ENCODE measurements around the gene C16orf90.
A peak's percentile ranks its signal among the peaks of the same experiment; 100 is the strongest.

Gene C16orf90

DNA sequence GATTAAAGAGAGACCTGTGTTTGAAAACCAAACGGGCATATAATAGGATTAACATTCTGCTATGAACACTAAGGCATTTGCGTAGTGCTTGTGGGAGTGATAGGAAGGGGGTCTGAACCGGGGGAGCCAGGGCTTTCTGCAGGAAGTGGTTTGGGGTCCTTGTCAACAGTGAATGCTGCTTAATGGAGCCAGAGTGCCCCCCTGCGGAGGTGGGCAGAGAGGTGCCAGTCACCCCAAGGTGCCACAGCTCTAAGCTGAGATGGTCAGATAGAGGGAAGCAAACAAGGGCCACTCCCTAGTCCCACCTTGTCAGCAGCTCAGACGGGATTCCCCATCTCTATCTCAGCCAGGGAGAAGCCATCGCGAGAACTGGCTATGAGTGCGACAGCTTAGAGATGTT is 34.1 kb downstream of the C16orf90 start:
- no peak for DNase-seq (ENCODE audit: low read depth in 3 of 3)

DNA sequence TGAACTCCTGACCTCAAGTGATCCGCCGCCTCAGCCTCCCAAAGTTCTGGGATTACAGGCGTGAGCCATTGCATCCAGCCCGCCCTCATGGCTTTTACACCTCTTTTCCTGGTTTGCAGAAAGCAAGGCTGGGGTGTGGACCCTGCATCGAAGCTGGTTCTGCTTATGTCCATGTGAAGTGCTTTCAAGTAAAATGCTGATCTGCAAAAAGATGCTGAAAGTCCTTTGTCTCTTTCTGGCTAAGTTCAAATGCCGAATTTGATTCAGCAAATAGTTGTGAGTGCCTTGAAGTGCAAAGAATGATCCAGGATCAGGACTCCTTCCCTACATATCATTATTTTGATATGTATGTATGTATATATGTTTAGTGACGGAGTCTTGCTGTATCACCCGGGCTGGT is 34.7 kb downstream of the C16orf90 start:
- no peak for DNase-seq (ENCODE audit: low read depth in 3 of 3)

DNA sequence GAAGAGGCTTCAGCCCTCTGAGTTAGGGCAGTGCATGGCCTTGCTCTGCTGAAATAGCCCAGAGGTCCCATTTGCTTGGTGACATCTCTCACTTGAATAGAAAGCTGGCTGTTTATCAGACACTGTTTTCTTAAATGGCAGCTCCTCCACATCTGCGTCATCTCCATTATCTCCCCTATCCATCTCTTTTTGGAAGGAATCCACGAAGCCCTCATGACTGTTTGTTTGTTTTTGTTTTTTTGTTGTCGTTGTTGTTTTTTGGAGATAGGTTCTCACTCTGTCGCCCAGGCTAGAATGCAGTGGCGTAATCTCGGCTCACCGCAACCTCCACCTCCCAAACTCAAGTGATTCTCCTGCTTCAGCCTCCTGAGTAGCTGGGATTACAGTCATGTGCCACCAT is 35.2 kb downstream of the C16orf90 start:
- DNase-seq (ENCODE audit: low read depth in 3 of 3) = no peak

DNA sequence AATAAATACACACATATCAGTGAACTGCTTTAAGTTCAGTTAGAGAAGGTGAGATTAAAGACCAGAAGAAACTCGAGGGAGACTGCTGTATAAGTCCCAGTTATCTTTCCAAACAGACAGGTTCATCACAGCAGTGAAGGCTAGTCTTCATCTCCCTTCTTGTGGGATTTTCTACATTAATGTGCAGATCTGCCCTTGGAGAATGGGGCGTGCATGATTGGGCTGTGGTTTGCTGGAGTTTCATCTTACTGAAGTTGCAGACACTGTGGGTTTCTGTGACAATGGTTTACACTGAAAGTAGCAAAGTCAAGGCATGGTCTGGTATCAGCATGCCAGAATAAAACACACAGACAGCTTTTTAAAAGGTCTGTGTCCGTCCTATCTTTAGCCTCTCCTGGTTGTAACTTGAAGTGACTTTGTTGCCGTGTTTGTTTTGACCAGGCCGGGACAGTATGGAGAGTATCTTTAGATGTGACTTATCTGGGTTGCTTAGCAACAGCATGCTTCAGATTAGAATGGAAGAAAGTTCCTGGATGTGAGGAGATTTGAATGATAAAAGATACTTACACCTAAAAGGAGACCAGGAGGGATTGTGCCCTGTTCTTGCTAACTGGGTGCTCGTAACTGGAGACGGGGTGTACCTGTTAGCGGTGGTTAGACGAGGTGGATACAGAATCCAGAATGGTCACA is 35.7 kb downstream of the C16orf90 start:
- DNase-seq (ENCODE audit: low read depth in 3 of 3) = no peak

DNA sequence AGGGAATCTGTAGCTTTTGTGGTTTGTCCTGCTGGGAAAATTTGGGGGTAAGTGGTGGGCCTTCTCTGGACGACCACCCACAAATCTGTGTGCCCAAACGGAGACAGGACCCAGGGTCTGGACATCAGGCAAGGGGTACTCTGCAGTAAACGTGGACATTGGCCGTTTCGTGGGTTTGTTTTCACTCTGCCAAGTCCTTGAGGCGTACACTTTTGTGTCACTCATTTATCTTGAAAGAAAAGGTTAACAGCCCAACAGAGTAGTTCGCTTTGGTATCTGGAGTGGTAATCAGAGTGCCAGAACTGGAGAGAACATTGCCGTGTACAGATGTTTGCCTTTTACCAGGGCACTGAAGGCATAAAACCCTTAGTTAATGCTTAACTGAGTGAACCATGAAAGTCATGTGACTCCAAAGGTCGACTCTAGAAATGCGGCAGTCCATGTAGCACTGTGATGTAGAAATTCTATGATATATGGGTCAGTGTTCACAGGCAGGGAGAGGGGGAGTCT is 36.4 kb downstream of the C16orf90 start:
- DNase-seq (ENCODE audit: low read depth in 3 of 3) = no peak

DNA sequence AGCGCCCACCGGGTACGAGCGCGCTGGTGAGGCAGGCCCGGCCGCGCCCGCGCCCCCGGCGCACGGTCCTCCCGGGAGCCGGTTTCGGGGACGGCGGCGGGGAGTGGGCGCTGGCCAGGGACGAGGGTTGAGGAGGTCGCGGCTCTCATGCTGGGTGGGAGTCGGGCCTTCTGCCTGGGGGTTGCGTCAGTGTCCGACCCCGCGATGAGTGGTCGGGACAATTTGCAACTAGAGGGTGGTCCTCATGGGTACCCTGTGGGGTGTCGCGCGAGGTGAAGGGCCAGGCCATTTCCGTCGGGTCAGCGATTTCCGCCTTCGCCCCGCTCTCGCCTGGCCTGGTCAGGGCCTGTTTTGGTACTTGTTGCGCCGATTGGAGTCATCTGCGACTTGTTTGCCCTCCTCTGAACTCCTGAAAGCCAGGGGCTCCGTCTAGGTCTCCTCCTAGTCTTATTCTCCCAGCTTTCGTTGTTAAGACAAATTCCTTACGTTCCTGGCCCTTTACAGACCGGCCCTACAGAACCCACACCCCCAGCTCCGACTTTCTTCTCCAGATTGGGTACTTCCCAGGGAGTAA is 36.9 kb downstream of the C16orf90 start:
- DNase-seq (ENCODE audit: low read depth in 3 of 3) = no peak

DNA sequence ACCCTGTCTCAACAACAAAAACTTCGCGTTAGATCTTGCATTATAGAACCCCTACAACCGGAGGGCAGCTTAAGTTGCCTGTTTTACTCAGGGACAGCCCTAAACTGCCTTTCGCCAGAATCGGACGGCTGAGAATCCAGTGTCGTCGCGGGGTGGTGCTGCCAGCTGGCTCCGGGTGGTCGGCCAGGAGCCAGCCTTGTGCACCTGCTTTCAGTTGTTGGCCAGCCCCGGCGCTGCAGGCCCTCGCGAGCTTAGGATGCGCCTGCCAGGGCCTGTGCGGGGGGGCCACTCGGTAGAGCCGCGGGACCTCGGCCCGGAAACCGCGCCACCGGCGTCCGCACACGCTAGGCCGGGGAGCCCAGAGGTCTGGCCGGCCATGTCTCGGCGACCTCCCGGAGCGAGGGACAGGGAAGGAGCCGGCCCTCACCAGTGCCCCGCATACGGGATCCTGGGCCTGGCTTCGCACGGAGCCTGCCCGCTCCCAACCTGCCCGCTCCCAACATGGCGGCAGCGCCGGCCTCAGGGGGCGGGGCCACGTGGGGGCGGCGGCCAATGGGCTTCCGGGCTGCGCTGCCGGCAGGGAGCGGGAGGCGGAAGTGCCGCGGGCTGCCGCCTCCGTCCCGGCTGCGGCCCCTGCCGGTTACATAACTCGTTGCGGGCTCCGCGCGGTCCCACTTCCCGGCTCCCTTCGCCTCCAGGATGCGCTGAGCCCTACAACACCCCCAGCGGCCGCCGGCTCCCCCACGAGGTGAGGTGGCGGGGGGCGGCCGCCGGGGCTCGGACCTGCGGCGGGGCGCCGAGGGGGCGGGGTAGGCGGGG is 37.6 kb downstream of the C16orf90 start:
- peak; percentile 79 to 84 (median 80) for DNase-seq (ENCODE audit: low read depth in 3 of 3)

DNA sequence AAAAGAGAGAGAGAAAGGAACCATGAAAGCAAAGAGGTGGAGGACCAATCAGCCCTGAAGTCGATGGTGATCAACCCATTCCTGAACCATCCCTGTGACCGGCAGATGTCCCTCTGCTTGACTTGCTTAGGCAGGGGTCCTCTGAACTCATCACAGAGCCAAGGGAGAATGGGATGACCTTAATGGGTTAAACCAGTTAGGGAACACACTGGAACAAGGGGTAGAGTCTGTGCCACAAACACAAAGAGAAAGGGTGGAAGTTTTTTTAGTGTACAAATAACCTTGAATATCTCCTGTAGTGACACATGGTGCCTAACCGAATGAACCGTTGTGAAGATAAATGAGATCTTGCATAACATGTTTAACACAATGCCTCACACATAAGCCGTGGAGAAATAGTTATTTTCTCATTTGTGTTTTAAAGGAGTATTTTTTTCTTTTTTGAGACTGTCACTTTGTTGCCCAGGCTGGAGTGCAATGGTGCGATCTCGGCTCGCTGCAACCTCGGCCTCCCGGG is 40.6 kb downstream of the C16orf90 start:
- no peak for DNase-seq (ENCODE audit: low read depth in 3 of 3)

DNA sequence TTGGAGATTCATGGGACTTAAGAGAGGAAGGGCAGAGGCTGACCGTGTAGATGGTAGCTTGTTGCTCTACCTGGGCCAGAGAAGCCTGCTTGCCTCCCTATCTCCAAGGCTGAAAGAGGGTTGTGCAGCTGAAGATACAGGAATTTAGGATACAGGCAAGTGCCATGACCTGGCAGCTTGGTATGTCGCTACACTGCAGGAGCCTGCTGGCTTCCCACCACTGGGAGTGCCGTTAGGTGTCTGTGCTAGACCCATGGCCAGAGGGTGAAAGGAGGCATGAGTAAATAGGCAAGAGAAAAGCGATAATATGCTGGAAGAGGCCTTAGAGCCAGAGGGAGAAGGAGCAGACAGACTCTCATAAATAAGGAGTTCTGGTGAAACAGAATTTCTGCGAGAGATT is 41.2 kb downstream of the C16orf90 start:
- DNase-seq (ENCODE audit: low read depth in 3 of 3) = no peak

DNA sequence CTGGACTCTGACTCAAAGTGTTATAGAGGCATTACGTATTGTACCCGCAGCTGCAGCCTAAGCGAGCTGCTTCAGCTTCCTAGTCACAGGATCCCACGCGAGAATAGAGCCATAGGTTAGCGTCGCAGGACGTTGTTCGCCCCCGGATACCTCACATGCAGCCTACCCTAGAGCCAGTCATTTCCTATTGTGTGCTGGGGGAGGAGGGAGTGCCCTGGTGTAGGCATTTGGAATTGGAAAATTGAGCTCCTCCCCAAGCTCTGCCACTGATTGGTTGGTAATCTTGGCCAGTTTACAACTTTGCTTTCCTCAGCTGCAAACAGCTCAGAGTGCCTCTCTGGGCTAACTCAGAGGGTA is 51.3 kb downstream of the C16orf90 start:
- DNase-seq (ENCODE audit: low read depth in 3 of 3) = peak in 1 of 3 donors; percentile 46

Measured in stimulated activated CD4-positive, alpha-beta T cell treated with anti-CD3 and anti-CD28 coated beads, TNF-alpha, amount 100 ng/mL, for 48 hours (primary cell).